OCI-LY3 (cell line): ENCODE results near the gene TTC7B.

Experiments used
- H2AFZ ChIP-seq: fragments of 200-600, 300-600 bp; shearing (Covaris generic); 2 replicates; pipeline ENCODE4 v1.6.0; 2014; ENCODE audit warnings: antibody characterized with exemption, low read depth, low read length
- H3K27ac ChIP-seq: fragments of 200-600, 300-600 bp; sonication (generic); 2 replicates; pipeline ENCODE4 v1.5.1; 2014; ENCODE audit warnings: mild to moderate bottlenecking, low read length, moderate library complexity, mixed read lengths
- H3K27me3 ChIP-seq: fragments of 200-600, 300-600 bp; sonication (generic); 2 replicates; pipeline ENCODE4 v1.6.1; 2014; ENCODE audit warnings: low read depth, low read length, mixed read lengths
- H3K36me3 ChIP-seq: fragments of 200-600, 300-600 bp; sonication (generic); replicated peaks from 2 replicates; pipeline ENCODE3; 2014; ENCODE audit warnings: low read depth, low read length, mixed read lengths
- H3K4me1 ChIP-seq: fragments of 300-600, 200-600 bp; sonication (generic); 2 replicates; pipeline ENCODE4 v1.6.1; 2014; ENCODE audit warnings: low read length, mixed read lengths
- H3K4me2 ChIP-seq: fragments of 200-600, 300-600 bp; sonication (generic); 2 replicates; pipeline ENCODE4 v1.6.1; 2014; ENCODE audit warnings: low read length, mixed read lengths
- H3K4me3 ChIP-seq: fragments of 300-600, 200-600 bp; sonication (generic); 2 replicates; pipeline ENCODE4 v1.5.1; 2014; ENCODE audit warnings: antibody characterized with exemption, mild to moderate bottlenecking, low read length, moderate library complexity
- H3K79me2 ChIP-seq: fragments of 300-600, 200-600 bp; shearing (Covaris generic); 2 replicates; pipeline ENCODE4 v1.6.1; 2014; ENCODE audit warnings: mild to moderate bottlenecking, low read length, mixed read lengths
- H3K9ac ChIP-seq: fragments of 300-600, 200-600 bp; shearing (Covaris generic); 2 replicates; pipeline ENCODE4 v1.6.0; 2014; ENCODE audit warnings: mild to moderate bottlenecking, low read length, moderate library complexity
- H3K9me3 ChIP-seq: fragments of 200-600, 300-600 bp; shearing (Covaris generic); 2 replicates; pipeline ENCODE4 v1.6.1; 2014; ENCODE audit warnings: low read length, mixed read lengths; ENCODE audit not compliant: insufficient read depth
- H4K20me1 ChIP-seq: fragments of 200-600, 300-600 bp; sonication (generic); 2 replicates; pipeline ENCODE4 v1.6.1; 2016; ENCODE audit warnings: low read length, mixed read lengths; ENCODE audit not compliant: insufficient read depth
- CTCF ChIP-seq: fragments of 200-600, 300-600 bp; sonication (generic); IDR thresholded peaks from 2 replicates; pipeline ENCODE4 v1.5.1; 2014; ENCODE audit warnings: antibody characterized with exemption, low read length, low read depth
- EZH2phosphoT487 ChIP-seq: fragments of 200-600 bp; shearing (Covaris generic); IDR thresholded peaks from 2 replicates; pipeline ENCODE4 v1.6.1; 2018; ENCODE audit warnings: antibody characterized with exemption, mixed run types, low read depth

TTC7B gene

DNA sequence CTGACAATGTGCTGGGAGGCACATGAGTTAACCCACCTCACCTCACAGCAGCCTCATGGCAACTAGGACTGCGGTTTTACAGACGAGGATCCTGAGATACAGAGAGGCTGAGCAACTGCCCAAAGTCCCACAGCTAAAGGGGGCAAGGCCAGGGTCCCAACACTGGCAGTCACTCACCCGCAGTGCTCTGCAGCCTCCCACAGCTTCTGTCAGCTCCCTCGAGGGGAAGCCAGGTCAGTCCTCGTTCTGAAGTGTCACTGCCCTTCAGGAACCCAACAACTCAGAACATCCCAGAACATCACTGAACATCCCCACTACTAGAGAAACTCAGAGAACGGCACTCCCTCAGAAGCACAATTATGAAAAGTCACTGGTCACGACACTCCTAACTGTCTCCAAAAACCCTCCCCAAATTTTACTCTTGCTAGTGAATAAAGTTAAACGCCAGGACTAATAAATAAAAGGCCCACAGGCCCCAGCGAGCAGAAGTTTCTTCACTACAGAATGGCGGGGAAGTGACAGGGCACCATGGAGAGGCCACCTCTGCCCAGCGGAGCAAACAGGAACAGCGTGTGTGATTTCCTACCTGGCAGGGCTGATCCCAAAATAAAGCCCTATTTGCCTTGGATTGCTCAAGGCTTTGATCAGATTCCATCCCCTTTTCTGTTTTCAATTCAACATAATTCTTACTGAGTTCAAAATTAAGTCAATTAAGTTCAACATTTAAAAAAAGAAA, 75.1 kb downstream of the TTC7B start:
- no peak overlapping the region for H3K4me3 ChIP-seq
- H2AFZ ChIP-seq = no peak overlapping the region
- no peaks in the 10 kb centered on the region for H3K79me2 ChIP-seq
- TF ChIP-seq CTCF (no peak), EZH2phosphoT487 (no peak)
- no peak overlapping the region for H3K27ac ChIP-seq
- no peaks in the 10 kb centered on the region for H4K20me1 ChIP-seq
- no peaks in the 10 kb centered on the region for H3K9me3 ChIP-seq
- H3K4me2 ChIP-seq = no peak overlapping the region
- no peaks in the 10 kb centered on the region for H3K4me1 ChIP-seq
- no peaks in the 10 kb centered on the region for H3K36me3 ChIP-seq
- no peaks in the 10 kb centered on the region for H3K27me3 ChIP-seq
- no peak overlapping the region for H3K9ac ChIP-seq

DNA sequence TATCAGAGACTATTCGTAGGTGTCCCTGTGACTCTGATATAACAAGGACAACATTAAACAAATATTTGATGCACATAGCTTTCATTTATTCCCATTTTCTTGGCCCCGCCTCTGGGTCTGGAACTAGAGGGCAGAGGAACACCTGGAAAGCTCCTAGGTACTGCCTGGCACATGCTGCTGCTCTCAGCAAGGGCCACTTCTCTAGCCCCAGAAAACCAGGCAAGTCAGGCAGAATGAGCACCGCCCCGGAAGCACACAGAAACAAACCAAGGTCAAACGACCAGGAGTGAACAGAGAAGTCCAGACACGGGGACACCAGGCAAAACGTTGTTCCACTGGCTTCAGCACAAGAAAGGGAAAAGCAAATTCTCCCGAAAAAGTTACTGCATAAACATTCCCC, 76.1 kb downstream of the TTC7B start:
- Histone ChIP-seq H3K79me2 (no peaks in the 10 kb centered on the region), H3K27me3 (no peaks in the 10 kb centered on the region), H3K27ac (no peak overlapping the region), H3K9ac (no peak overlapping the region), H3K4me1 (no peaks in the 10 kb centered on the region), H3K9me3 (no peaks in the 10 kb centered on the region), H3K4me3 (no peak overlapping the region), H4K20me1 (no peaks in the 10 kb centered on the region), H3K36me3 (no peaks in the 10 kb centered on the region), H2AFZ (no peak overlapping the region), H3K4me2 (no peak overlapping the region)
- TF ChIP-seq CTCF (no peak), EZH2phosphoT487 (no peak)

GRCh38 chr14:90739318-90740068, 76.7 kb downstream of the TTC7B start:
- Histone ChIP-seq H3K4me1 (no peaks in the 10 kb centered on the region), H3K79me2 (no peaks in the 10 kb centered on the region), H3K27me3 (no peaks in the 10 kb centered on the region), H3K4me2 (no peak overlapping the region), H3K36me3 (no peaks in the 10 kb centered on the region), H4K20me1 (no peaks in the 10 kb centered on the region), H2AFZ (no peak overlapping the region), H3K9me3 (no peaks in the 10 kb centered on the region), H3K27ac (no peak overlapping the region), H3K9ac (no peak overlapping the region), H3K4me3 (no peak overlapping the region)
- TF ChIP-seq CTCF (no peak), EZH2phosphoT487 (no peak)

DNA sequence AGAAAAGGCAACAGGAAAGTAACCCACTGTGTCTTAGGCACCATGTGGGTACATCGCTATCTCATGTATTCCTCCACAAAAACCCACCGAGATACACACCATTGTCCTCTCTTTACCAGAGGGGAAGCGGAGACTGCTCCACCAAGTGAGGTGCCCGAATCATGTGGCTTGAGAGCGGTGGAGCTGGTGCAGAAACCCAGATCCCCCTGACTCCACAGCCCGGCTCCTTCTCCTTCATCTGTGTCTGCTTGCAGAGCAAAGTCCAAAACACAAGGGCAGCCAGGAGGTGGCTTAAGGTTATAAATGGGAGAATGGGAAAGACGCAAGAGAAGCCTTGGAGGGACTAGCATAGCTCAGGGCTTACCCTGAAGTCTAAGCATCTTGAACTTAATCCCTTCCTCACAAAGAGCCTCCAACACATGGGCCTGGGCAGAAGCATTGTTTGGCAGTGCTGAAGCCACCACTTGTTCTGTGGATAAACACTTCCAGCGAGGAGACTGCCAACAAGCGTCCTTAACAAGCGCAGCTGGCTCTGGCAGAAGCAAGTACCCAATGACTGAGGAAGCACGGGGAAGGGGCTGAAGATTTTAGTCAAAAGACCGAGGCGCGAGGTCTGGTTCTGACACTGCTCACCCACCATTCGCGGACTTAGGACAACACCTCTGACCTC, 83.0 kb downstream of the TTC7B start:
- TF ChIP-seq CTCF (no peak), EZH2phosphoT487 (no peak)
- no peak overlapping the region for H3K27ac ChIP-seq

More for the DNA sequence above, 83.0 kb downstream of the TTC7B start:
- Histone ChIP-seq H3K9ac (no peak overlapping the region), H4K20me1 (no peaks in the 10 kb centered on the region), H3K36me3 (no peaks in the 10 kb centered on the region), H3K4me3 (no peak overlapping the region), H3K27me3 (no peaks in the 10 kb centered on the region), H3K4me1 (no peaks in the 10 kb centered on the region), H3K4me2 (no peak overlapping the region), H3K9me3 (no peaks in the 10 kb centered on the region), H2AFZ (no peak overlapping the region), H3K79me2 (no peaks in the 10 kb centered on the region)
